GM12892 (cell line): ENCODE data around the gene COG5.

Experiments used
- POLR2A ChIP-seq: IDR thresholded peaks from 2 replicates; pipeline ENCODE4 v1.6.1; 2011; ENCODE audit warnings: low read depth, low read length, control low read depth
- TAF1 ChIP-seq: IDR thresholded peaks from 2 replicates; pipeline ENCODE4 v1.6.1; 2011; ENCODE audit warnings: low read depth, mild to moderate bottlenecking, control low read depth, low read length, borderline replicate concordance

GRCh38 chr7:107580716-107581383 is 17.1 kb upstream of the COG5 start:
- TF ChIP-seq POLR2A (no peak), TAF1 (no peak)
